ENCODE measurements around the gene AKAP8L.
"Not testable (repeated sequence)": the region's sequence is repeated elsewhere in the genome, so short reads cannot be mapped to it uniquely, and the experiment has no call there.

Gene AKAP8L

GRCh38 chr19:15417699-15418098, 1.1 kb downstream of the AKAP8L start:
- no peak for DNase-seq

DNA sequence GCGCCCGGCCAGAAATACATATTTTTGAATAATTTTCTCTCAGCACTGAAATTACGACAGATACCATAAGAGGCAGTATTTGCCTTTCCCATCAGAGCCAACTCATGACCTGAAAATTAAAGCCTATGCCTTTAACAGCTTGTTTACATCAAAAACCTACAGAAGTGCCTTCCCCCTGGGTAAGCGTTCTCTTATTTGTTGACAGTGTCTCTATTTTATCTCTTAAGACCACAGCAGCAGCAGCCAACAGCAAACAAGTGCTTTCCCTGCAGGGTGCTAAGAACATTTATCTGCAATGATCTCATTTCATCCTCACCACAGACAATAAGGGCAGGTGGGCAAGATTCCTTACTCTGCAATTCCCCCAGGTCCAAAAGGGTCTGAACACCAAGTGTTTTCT, 6.0 kb downstream of the AKAP8L start:
- DNase-seq, result no peak

GRCh38 chr19:15411351-15411750, 7.4 kb downstream of the AKAP8L start:
- not testable (repeated sequence) for DNase-seq

DNA sequence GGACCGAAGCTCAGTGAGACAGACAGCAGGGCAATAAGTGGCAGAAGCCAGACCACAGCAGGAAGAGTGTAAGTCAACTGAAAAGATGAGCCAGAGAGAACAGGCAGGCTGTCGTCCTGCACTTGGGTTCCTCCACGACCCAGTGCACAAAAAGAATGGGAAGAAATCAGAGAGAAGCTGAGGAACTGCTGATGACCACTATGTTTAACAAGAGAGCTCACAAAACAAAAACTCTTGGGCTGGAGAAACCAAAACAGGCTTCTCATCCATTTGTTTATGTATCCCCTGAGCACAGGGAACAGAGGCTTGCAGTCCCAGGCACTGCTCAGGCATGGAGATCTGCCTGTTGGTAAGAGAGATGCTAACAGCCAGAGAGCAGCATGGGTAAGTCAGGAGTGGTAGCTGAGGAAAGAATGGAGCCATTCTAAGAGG, 14.0 kb downstream of the AKAP8L start:
- DNase-seq, result no peak

DNA sequence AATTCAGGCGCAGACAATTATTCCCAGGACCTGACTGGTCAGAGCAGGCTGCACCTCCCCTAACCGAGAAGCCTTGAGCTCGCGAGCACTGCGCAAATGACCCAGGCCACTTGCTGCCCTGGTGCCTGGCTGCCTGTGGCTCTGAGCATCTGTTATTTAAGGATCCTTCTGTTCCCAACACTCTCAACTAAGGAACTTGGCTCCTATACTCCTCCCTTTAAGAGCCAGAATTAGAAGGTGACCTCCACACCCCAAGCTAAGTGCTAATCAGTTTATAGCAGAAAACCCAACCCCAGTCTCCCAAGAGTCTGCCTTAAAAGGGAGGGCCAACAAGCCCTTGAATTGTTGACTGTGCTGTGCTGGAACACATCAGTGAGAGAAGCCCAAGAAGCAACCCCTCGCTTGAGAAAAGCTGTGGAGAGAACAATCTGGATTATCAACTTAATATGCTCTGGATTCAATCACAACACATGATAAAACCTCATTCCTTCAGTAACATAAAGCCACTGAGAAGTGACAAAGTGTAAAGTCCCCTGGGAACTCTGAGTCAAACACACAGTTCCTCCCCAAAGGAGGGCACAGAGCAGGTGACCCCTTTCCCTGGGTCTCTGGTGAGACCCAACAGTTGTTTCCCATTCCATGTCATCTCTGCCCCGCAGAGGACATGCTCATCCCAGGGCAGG, 14.6 kb downstream of the AKAP8L start:
- no peak for DNase-seq

GRCh38 chr19:15403151-15403531, 15.6 kb downstream of the AKAP8L start:
- no peak for DNase-seq

GRCh38 chr19:15402411-15403150, 16.2 kb downstream of the AKAP8L start:
- no peak for DNase-seq

DNA sequence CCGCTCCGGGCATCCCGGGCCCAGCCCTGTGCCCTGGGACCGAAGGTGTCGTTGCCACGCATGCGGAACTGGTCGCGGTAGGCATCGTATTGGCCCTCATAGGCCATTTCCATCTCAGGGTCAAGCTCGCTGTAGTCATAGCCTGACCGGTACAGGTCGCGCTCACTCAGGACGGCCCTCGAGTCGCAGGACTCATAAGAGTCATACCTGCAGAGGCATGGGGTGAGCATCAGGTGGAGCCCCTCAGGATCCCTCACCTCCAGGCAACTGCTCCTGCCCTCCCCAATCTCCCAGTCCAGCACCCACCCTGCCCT, 17.4 kb downstream of the AKAP8L start:
- DNase-seq, result no peak

- no peak for DNase-seq
Observed at GRCh38 chr19:15400521-15401396, 18.0 kb downstream of the AKAP8L start.

DNA sequence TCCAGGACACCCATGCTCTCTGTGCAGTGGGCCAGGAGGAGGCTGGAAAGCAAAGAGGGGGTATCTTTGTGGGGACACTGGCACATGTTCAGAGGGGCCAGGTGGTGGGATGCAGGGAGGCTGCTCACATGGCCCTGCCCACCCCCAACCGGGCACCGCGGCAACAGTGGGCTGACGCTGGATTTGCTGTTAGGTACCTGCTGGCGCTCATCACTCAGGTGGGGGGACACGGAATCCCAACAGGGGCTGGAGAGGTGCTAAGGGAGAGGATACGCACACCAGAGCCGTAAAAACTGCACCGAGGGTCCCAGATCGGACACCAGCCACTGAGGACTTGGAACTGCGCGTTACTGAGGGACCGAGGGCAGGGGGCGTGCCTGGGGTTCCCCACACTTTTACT, 19.2 kb downstream of the AKAP8L start:
- no peak for DNase-seq

DNA sequence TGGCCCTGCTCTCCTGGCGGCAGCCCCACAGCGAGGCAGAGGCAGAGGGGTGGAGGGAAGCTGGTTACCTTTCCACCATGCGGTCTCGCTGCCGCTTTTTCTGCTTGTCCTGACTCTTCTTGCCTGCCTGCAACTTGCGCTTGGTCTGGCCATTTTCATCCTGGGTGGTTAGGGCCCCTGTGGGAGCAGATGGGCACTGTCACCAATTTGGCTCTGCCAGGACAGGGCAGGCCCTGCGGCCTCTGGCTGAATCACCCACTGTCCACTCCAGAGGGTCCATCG, 19.6 kb downstream of the AKAP8L start:
- DNase-seq, result no peak

DNA sequence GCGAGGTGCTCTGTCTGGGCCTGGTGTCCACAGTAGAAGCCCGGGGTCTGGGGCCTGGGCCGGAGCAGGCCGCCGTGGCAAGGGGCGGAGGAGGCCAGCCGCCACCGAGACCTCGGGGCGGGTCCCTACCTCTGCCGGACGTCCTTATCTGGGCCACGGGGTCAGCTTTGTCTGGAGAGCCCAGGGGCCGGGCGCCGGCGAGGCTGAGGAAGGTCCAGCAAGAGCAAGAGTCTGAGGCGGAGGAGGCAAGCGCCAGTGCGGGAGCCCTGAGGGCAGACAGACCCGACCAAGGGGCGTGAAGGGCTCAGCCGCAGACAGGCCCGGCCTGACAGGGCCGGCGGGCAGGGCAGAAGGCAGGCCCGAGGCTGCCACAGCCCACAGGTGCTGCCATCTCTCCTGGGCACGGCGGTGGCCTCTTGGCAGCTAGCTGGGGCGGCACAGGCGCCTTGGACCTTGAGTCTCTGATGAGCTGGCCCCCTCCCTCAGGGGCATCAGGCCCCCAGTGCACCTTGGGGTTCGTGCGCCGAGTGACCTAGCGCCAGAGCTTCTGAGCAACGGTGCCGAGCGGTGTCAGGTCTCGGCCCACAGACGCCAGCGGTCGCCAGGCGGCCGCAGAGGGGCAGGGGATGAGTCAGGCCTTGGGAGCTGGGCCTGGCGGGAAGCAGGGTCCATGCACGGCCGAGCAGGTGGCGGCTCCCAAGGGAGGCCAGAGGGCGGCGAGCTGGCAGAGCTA, 20.1 kb downstream of the AKAP8L start:
- no peak for DNase-seq

DNA sequence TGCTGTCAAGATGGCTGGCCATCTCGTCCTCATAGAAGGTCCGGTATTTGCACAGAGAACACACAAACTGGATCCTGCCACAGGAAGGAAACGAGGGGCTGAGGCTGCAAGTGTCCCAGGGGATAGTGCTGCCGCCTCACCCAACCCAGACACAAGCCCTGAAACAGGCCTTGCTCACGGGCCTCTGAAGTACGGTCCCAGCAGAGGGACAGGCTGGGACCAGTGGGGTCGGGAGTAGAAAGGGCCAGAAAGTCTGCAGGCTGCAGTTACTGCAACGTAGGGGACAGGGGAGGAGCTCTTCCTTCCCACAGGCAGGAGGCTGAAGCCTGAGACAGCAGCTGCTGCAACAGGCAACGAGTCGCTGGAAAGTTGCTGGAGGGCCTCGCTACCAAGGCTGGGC, 21.0 kb downstream of the AKAP8L start:
- no peak for DNase-seq

DNA sequence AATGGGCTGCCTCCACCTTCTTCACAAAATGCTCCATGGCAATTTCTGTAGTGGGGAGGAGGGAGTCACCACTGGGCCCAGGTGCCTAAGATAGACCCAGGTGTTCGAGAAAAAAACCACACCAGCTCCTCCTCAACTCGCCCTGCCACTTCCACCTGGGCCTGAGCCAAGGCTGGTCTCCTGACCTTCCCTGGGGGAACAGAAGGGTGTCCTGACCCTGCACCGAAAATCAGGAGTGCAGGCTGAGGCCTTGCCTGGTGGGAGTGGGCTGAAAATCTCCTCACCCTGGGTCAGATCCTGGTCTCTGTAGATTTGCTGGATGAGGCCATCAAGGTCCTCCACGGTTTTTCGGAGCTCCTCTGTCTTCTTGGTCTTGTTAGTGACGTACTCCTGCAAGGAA, 21.6 kb downstream of the AKAP8L start:
- no peak for DNase-seq

DNA sequence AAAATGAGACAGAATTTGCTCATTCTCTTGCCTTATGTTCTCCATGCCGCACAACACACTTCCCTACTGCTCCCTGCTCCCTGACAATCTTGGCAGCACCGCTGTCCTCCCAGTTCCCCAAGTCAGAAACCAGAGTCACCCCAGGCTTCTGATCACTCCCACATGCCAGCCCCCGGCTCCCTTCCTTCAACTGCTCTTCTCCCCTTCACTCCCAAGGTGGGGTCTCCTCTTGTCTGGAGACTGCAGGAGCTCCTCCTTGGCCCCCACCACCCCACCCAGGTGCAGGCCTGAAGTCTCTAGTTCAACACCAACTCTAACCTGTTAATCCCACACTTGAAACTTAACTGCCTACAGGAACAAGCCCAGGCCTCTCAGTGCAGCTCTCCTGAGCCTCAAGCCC, 22.4 kb downstream of the AKAP8L start:
- DNase-seq, result no peak

DNA sequence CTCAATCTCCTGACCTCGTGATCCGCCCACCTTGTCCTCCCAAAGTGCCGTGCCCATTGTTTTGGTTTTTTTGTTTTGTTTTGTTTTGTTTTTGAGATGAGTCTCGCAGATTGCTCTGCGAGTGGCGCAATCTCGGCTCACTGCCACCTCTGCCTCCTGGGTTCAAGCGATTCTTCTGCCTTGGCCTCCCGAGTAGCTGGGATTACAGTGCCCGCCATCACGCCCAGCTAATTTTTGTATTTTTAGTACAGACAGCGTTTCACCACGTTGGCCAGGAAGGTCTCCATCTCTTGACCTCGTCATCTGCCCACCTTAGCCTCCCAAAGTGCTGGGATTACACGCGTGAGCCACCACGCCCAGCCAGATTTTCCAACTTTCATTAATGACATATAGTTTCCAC, 23.5 kb downstream of the AKAP8L start:
- not testable (repeated sequence) for DNase-seq

- DNase-seq, result no peak
Observed at GRCh38 chr19:15394426-15394825, 24.4 kb downstream of the AKAP8L start.

DNA sequence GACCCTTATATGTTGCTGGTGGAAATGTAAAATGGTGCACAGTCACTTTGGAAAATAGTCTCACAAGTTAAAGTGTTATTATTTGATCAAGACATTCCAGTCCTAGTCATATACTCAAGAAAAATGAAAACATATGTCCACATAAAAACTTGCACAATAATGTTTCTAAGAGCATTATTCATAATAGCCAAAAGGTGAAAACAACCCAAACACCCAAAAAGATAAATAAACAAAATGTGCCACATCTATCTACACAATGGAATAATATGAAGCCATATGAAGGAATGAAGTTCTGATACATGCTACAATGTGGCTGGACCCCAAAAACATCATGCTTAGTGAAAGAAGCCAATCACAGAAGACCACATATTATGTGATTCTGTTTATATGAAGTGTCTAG, 24.8 kb downstream of the AKAP8L start:
- no peak for DNase-seq

GRCh38 chr19:15390814-15391213, 28.0 kb downstream of the AKAP8L start:
- DNase-seq, result no peak

GRCh38 chr19:15381864-15382263, 36.9 kb downstream of the AKAP8L start:
- no peak for DNase-seq

- DNase-seq, result no peak
Observed at GRCh38 chr19:15381429-15381828, 37.4 kb downstream of the AKAP8L start.

DNA sequence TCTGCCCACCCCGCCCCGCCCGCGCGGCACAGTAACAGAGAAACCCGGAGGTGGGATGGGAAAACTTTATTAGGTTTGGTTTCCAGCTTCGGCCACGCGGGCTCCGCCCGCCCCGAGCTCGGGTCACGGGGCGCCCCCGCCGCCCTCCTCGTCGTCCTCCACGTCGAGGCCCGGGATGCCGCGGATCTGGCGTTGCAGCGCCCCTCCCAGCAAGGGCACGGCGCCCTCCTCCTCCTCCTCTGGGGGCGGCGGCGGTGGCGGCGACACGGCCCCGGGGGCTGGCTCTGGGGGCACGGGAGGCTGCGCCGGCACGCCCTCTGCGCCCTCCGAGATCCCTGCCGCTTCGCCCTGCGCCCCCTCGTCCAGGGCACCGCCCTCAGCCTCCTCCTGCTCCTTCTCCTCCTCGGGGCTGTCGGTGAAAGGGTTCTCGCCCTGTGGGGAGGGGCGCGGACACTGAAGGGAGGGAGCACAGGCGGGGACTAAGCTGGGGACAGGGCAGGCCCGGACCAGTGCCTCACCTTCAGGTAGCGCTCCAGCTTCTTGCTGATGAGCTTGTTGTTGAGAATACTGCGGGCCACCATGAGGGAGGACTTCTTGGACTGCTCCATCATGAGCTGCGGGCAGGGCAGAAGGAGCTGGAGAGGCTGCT, 38.7 kb downstream of the AKAP8L start:
- no peak for DNase-seq
